ENCODE data around the gene CCDC71L. TPM values are rescaled to one million over a fixed set of nuclear protein-coding genes. Genes with fewer than 3 reads are reported as not detected.
"Not testable (repeated sequence)": the region's sequence is repeated elsewhere in the genome, so short reads cannot be mapped to it uniquely, and the experiment has no call there.

The CCDC71L gene
- 17.1 and 24.3 TPM in 2 replicates for total RNA-seq
- polyA plus RNA-seq = 14.8 and 17.0 TPM in 2 replicates

DNA sequence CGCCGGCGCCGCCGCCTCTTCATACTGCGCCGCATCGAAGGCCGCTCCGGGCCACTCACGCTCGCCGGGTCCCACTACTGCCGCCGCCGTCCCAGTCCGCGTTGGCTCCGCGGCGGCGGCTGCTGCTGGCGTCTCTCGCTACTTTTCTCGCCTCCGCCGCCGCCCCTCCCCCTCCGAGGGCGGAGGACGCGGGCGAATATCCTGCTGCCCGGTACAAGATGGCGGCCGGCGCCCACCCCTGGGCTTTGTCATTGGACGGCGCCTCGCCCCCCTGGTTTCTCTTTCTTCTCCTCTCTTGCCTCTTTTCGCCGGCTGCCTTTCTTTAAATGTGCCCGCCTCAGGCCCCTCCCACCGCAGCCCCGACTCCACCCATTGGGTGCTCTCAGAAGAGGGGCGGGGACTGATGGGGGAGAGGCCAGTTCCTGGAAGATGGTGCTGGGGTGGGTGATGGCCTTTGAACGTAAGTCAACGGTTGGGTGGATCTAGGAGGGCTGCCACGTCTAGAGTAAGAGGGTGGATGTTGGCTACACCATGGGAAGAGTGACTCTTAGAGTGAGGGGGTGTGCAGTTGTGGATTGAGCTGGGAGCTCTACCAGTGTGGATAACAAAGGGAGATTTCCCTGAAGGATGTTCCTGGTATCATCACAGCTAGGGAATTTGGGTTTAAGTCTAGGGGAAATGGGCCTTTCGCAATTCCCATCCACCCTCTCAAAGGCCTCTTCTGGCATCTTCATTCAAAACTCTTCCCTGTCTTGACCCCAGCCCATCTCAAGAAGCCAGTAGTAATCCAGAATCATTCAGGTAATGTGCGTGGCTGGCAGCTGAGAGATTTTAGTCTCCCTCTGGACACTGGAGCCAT lies at the start of gene CCDC71L:
CCDC71L (minus strand) TSS at position 297 of the 859 bp plus-strand sequence; CDS start at position 35, 262 bp downstream.
- peak within 1 kb of the TSS; percentile 74 for H3K4me3 ChIP-seq
- H2AFZ ChIP-seq = peak within 1 kb of the TSS; percentile 96
- H3K9me2 ChIP-seq (replicated peaks; ENCODE audit: insufficient read depth) = no peaks in the 10 kb centered on the region
- no peaks in the 10 kb centered on the region for H4K20me1 ChIP-seq (ENCODE audit: insufficient read depth, poor library complexity, severe bottlenecking)
- peak within 1 kb of the TSS; percentile 89 for H3K27ac ChIP-seq
- peak; percentile 96 for DNase-seq (ENCODE audit: low spot score)
- H3K79me2 ChIP-seq = peaks cover 17% of the 10 kb centered on the region
- H3K4me1 ChIP-seq (ENCODE audit: insufficient read depth) = peaks cover 23% of the 10 kb centered on the region
- H3K36me3 ChIP-seq (replicated peaks; ENCODE audit: insufficient read depth, low read depth) = no peaks in the 10 kb centered on the region
- TF ChIP-seq EZH2 (IDR thresholded peaks at IDR 0.05; ENCODE audit: borderline replicate concordance) = no peak
- TF ChIP-seq, protein P1, sequence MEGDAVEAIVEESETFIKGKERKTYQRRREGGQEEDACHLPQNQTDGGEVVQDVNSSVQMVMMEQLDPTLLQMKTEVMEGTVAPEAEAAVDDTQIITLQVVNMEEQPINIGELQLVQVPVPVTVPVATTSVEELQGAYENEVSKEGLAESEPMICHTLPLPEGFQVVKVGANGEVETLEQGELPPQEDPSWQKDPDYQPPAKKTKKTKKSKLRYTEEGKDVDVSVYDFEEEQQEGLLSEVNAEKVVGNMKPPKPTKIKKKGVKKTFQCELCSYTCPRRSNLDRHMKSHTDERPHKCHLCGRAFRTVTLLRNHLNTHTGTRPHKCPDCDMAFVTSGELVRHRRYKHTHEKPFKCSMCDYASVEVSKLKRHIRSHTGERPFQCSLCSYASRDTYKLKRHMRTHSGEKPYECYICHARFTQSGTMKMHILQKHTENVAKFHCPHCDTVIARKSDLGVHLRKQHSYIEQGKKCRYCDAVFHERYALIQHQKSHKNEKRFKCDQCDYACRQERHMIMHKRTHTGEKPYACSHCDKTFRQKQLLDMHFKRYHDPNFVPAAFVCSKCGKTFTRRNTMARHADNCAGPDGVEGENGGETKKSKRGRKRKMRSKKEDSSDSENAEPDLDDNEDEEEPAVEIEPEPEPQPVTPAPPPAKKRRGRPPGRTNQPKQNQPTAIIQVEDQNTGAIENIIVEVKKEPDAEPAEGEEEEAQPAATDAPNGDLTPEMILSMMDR (IDR thresholded peaks at IDR 0.05; ENCODE audit: poor library complexity) = no peak
- peak within 1 kb of the TSS; percentile 82 for H3K4me2 ChIP-seq
- H3K9me3 ChIP-seq (ENCODE audit: low read depth) = no peaks in the 10 kb centered on the region
- H3K27me3 ChIP-seq = no peaks in the 10 kb centered on the region
- WGBS (ENCODE audit: low lambda C conversion rate, missing lambda C conversion rate) = 9% methylated on average over 27 of the region's 51 CpGs

DNA sequence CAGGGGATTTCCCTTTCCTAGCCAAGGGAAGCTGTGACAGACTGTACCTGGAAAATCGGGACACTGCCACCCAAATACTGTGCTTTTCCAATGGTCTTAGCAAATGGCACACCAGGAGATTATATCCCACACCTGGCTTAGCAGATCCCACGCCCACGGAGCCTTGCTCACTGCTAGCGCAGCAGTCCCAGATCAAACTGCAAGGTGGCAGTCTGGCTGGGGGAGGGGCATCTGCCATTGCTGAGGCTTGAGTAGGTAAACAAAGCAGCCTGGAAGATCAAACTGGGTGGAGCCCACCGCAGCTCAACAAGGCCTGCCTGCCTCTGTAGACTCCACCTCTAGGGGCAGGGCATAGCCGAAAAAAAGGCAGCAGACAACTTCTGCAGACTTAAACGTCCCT lies 48.6 kb upstream of the CCDC71L start:
- not testable (repeated sequence) for H3K9me3 ChIP-seq (ENCODE audit: low read depth); H3K27ac ChIP-seq; H2AFZ ChIP-seq; H3K4me3 ChIP-seq; DNase-seq (ENCODE audit: low spot score); H4K20me1 ChIP-seq (ENCODE audit: insufficient read depth, poor library complexity, severe bottlenecking); H3K4me2 ChIP-seq; H3K36me3 ChIP-seq (replicated peaks; ENCODE audit: insufficient read depth, low read depth); H3K9me2 ChIP-seq (replicated peaks; ENCODE audit: insufficient read depth); H3K27me3 ChIP-seq; H3K79me2 ChIP-seq; H3K4me1 ChIP-seq (ENCODE audit: insufficient read depth)
- 90% methylated on average over 7 of the region's 7 CpGs for WGBS (ENCODE audit: low lambda C conversion rate, missing lambda C conversion rate)

DNA sequence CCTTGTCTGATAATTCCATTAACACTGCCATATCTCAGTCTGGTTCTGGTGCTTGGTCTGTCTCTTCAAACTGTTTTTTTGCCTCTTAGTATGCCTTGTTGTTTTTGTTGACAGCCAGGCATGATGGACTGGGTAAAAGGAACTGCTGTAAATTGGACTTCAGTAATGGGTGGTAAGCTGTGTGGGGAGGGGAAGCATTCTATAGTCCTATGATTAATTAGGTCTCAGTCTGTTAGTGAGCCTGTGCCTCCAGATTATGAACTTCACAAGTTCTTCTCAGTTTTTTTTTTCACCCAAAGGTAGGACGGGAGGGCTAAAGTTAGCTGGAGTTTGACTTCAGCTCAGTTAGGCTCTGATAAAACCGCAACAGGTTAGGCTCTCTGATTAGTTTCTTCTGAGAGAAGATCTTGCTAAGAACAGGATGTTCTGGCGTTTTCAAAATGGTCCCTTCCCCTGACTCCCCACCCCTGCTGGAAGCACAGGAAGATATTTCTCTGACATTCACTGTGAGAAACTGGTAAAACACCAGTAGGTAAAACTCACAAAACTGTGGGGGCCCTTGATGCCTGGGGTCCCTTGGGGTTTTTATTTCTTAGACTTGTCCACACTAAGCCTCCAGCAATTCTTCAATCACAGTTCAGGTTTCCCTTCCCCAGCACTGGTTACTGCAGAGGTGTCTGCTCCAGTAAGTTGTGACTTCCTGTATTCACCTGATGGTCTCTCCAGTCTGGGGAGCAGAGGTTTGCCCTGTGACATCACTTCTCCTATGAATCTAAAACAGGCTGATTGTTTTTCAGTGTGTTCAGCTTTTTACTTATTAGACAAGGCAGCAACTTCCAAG lies 43.3 kb upstream of the CCDC71L start:
- Histone ChIP-seq H3K4me1 (ENCODE audit: insufficient read depth) (no peaks in the 10 kb centered on the region), H3K27ac (no peak overlapping the region), H3K27me3 (no peaks in the 10 kb centered on the region), H3K79me2 (no peaks in the 10 kb centered on the region), H3K9me3 (ENCODE audit: low read depth) (no peaks in the 10 kb centered on the region), H2AFZ (no peak overlapping the region), H3K4me2 (no peak overlapping the region), H3K9me2 (replicated peaks; ENCODE audit: insufficient read depth) (no peaks in the 10 kb centered on the region), H3K4me3 (no peak overlapping the region), H3K36me3 (replicated peaks; ENCODE audit: insufficient read depth, low read depth) (no peaks in the 10 kb centered on the region), H4K20me1 (ENCODE audit: insufficient read depth, poor library complexity, severe bottlenecking) (no peaks in the 10 kb centered on the region)
- WGBS (ENCODE audit: low lambda C conversion rate, missing lambda C conversion rate) = 50% methylated on average over 3 of the region's 3 CpGs
- TF ChIP-seq, protein P1 (IDR thresholded peaks at IDR 0.05; ENCODE audit: poor library complexity) = no peak
- TF ChIP-seq EZH2 (IDR thresholded peaks at IDR 0.05; ENCODE audit: borderline replicate concordance) = no peak
- TF ChIP-seq EZH2phosphoT487 (IDR thresholded peaks at IDR 0.05; ENCODE audit: low read depth, severe bottlenecking, unreplicated experiment) = no peak
- DNase-seq (ENCODE audit: low spot score) = no peak

Measured in hepatocyte (in vitro differentiated cells).